Uterus (tissue), 4 donors: ENCODE results near the gene ABCC3. TPM values are rescaled to one million over a fixed set of nuclear protein-coding genes. Genes with fewer than 3 reads are reported as not detected.

Experiments
- DNase-seq, 2 donors: peaks; one replicate each; pipeline ENCODE4 v3.0.0-alpha.2; 2019 to 2020
- H3K27ac ChIP-seq, 2 donors: fragments of 200-600 bp; sonication (generic); 1 replicate in 1 of 2; 2 replicates in 1 of 2; pipeline ENCODE4 v1.5.1; 2016 to 2018
- H3K27me3 ChIP-seq, 2 donors: fragments of 200-600 bp; sonication (generic); one replicate each; pipeline ENCODE4 v1.5.1; 2018 to 2019; ENCODE audit warnings: control low read depth in 1 of 2
- H3K36me3 ChIP-seq, 2 donors: fragments of 200-600 bp; sonication (generic); one replicate each; pipeline ENCODE4 v1.5.1; 2019; ENCODE audit warnings: control low read depth in 1 of 2
- H3K4me1 ChIP-seq, 2 donors: fragments of 200-600 bp; sonication (generic); one replicate each; pipeline ENCODE4 v1.5.1; 2018 to 2019; ENCODE audit warnings: control low read depth in 1 of 2
- H3K4me3 ChIP-seq, 2 donors: fragments of 200-600 bp; sonication (generic); 1 replicate in 1 of 2; 2 replicates in 1 of 2; pipeline ENCODE4 v1.5.1; 2018 to 2019; ENCODE audit warnings: mild to moderate bottlenecking in 1 of 2
- H3K9me3 ChIP-seq, 2 donors: fragments of 200-600 bp; sonication (generic); one replicate each; pipeline ENCODE4 v1.5.1; 2019; ENCODE audit warnings: control low read depth in 1 of 2
- POLR2A ChIP-seq, 2 donors: fragments of 450-650 bp; IDR thresholded peaks; one replicate each; pipeline ENCODE4 v1.6.1; 2016; ENCODE audit warnings: antibody characterized with exemption in 2 of 2, mild to moderate bottlenecking in 1 of 2, moderate library complexity in 1 of 2
- intact Hi-C: fragments of 100-400 bp; cut with DNase I; formaldehyde crosslinking; loops from one replicate; pipeline ENCODE4 v1.15.1; 2023; ENCODE audit warnings: low total_unique reads
- total RNA-seq, 4 donors: library from RNA; depleted of rRNA in 3 of 4; stranded (reverse); fragments of >200 nt in 3 of 4; gene quantifications; one replicate each; pipeline versions ENCODE4 v1.1.0 to v1.2.4, GENCODE V29; 2014 to 2023
- TF ChIP-seq, protein P1 (sequence below), 4 experiments: fragments of 200-600 bp in 2 of 4; fragments of 450-650 bp in 2 of 4; sonication (generic) in 2 of 4; IDR thresholded peaks; one replicate each; pipeline ENCODE4 v1.5.1; 2016 to 2019; ENCODE audit warnings: antibody characterized with exemption in 4 of 4, mild to moderate bottlenecking in 2 of 4, moderate library complexity in 1 of 4
- donor health status: DM: yes; HTN: yes; CAD: no.

The ABCC3 gene
- total RNA-seq, 4 donors from 2014 or later, result 1.2 to 4.5 (median 2.6) TPM

DNA sequence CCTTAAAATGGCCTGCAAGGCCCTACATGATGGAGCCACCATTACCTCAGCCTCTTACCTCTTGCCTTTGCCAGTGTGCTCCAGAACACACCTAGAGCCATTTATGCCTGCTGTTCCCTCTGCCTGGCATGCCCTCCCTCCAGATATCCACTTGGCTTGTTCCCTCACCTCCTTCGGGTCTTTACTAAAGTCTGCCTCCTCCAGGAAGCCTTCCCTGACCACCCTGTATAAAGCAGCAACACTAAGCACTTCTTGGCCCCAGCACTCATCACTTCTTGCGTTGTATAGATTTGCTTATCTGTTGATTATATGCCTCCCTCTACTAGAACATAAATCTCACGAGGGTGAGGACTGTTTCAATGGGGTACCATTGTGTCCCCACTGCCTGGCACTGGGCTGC is 47.8 kb downstream of the ABCC3 start:
- no peak for DNase-seq
- Histone ChIP-seq H3K27me3 (no peaks in the 10 kb centered on the region), H3K27ac (no peak overlapping the region), H3K9me3 (no peaks in the 10 kb centered on the region), H3K4me1 (peaks cover 5 to 11% of the 10 kb centered on the region in 2 donors), H3K4me3 (no peak overlapping the region), H3K36me3 (no peaks in the 10 kb centered on the region)
- intact Hi-C loops, result loop anchor here (10.0 kb wide), 1 partner anchor 138 kb away; the partner anchor contains the start of gene SPATA20
- no peak for TF ChIP-seq POLR2A (IDR thresholded peaks at IDR 0.05)
- TF ChIP-seq, protein P1, sequence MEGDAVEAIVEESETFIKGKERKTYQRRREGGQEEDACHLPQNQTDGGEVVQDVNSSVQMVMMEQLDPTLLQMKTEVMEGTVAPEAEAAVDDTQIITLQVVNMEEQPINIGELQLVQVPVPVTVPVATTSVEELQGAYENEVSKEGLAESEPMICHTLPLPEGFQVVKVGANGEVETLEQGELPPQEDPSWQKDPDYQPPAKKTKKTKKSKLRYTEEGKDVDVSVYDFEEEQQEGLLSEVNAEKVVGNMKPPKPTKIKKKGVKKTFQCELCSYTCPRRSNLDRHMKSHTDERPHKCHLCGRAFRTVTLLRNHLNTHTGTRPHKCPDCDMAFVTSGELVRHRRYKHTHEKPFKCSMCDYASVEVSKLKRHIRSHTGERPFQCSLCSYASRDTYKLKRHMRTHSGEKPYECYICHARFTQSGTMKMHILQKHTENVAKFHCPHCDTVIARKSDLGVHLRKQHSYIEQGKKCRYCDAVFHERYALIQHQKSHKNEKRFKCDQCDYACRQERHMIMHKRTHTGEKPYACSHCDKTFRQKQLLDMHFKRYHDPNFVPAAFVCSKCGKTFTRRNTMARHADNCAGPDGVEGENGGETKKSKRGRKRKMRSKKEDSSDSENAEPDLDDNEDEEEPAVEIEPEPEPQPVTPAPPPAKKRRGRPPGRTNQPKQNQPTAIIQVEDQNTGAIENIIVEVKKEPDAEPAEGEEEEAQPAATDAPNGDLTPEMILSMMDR (IDR thresholded peaks at IDR 0.05), result no peak

DNA sequence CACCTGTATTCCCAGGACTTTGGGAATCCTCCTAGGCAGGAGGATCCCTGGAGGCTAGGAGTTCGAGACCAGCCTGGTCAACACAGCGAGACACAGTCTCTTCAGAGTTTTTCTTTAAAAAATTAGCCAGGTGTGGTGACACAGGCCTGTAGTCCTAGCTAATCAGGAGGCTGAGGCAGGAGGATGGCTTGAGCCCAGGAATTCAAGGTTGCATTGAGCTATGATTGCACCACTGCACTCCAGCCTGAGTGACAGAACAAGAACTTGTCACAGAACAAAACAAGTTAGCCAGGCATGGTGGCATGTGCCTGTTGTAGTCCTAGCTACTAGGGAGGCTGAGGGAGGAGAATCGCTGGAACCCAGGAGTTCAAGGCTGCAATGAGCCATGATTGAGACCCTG is 48.3 kb downstream of the ABCC3 start:
- no peaks in the 10 kb centered on the region for H3K36me3 ChIP-seq
- intact Hi-C loops, result loop anchor here (10.0 kb wide), 1 partner anchor 138 kb away; the partner anchor contains the start of gene SPATA20
- H3K9me3 ChIP-seq, result no peaks in the 10 kb centered on the region
- no peak overlapping the region for H3K4me3 ChIP-seq
- no peaks in the 10 kb centered on the region for H3K27me3 ChIP-seq
- H3K4me1 ChIP-seq, result peaks cover 5 to 16% of the 10 kb centered on the region in 2 donors
- no peak overlapping the region for H3K27ac ChIP-seq
- DNase-seq, result no peak
- TF ChIP-seq, protein P1 (IDR thresholded peaks at IDR 0.05), result no peak
- TF ChIP-seq POLR2A (IDR thresholded peaks at IDR 0.05), result no peak

DNA sequence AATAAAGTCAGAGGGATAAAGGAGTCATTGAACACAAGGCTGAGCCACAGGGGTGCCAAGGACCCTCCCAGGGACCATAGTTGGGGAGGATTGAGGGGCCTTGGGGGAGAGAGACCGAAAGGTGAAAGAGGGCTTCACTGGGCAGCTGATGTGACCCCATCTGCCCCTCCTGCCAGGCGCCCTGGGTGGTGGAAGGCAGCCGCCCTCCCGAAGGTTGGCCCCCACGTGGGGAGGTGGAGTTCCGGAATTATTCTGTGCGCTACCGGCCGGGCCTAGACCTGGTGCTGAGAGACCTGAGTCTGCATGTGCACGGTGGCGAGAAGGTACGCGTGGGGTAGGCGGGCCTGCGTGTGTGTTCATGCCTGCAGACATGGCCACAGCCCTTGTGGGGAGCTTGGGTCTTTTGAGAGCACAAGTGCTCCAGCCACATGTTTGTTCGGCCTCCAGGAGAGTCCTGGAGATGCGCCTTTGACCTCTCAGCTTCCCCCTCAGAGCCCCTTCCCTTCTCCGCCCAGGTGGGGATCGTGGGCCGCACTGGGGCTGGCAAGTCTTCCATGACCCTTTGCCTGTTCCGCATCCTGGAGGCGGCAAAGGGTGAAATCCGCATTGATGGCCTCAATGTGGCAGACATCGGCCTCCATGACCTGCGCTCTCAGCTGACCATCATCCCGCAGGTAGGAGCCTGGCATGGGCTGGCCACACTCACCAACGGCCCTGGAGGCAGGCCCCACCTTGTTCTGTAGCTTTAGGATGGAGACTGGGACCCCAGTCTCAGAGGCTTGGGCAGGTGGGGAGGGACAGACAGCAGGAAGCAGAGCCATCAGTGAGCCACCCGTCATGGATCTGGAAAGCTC is 49.0 kb downstream of the ABCC3 start:
- H3K4me3 ChIP-seq, result no peak overlapping the region
- no peak overlapping the region for H3K27ac ChIP-seq
- no peaks in the 10 kb centered on the region for H3K27me3 ChIP-seq
- no peaks in the 10 kb centered on the region for H3K9me3 ChIP-seq
- DNase-seq, result no peak
- H3K36me3 ChIP-seq, result no peaks in the 10 kb centered on the region
- intact Hi-C loops, result loop anchor here (10.0 kb wide), 1 partner anchor 139 kb away; the partner anchor contains the start of gene SPATA20
- H3K4me1 ChIP-seq, result peaks cover 5 to 17% of the 10 kb centered on the region in 2 donors
- TF ChIP-seq, protein P1 (IDR thresholded peaks at IDR 0.05), result no peak
- TF ChIP-seq POLR2A (IDR thresholded peaks at IDR 0.05), result no peak

DNA sequence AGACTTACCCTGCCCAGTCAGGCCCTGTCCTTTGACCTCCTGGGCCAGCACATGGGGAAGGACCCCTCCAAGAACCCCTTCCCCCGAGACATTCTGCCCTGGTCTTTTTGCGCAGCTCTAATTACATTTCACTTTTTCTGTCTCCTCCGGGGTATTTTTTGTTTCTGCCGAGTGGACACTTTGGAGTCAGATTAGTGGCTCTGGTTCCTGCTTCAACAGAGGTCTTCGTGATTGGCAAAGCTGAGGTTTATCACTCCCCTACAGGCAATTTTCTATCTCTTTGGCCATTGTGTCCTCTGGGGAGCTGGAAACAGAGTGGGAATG is 49.6 kb downstream of the ABCC3 start:
- DNase-seq, result no peak
- no peaks in the 10 kb centered on the region for H3K36me3 ChIP-seq
- peaks cover 5 to 20% of the 10 kb centered on the region in 2 donors for H3K4me1 ChIP-seq
- no peak overlapping the region for H3K27ac ChIP-seq
- TF ChIP-seq, protein P1 (IDR thresholded peaks at IDR 0.05), result no peak
- TF ChIP-seq POLR2A (IDR thresholded peaks at IDR 0.05), result no peak
- intact Hi-C loops, result loop anchor here (10.0 kb wide), 1 partner anchor 139 kb away; the partner anchor contains the start of gene SPATA20
- no peaks in the 10 kb centered on the region for H3K27me3 ChIP-seq
- no peaks in the 10 kb centered on the region for H3K9me3 ChIP-seq
- no peak overlapping the region for H3K4me3 ChIP-seq
